Prostate gland (tissue), 2 donors: ENCODE measurements around the gene IL13. TPM values are rescaled to one million over a fixed set of nuclear protein-coding genes. Genes with fewer than 3 reads are reported as not detected.

Experiments used
- DNase-seq: peaks from one replicate; pipeline ENCODE4 v3.0.0-alpha.2; 2019; ENCODE audit warnings: low spot score
- H3K27ac ChIP-seq, 2 donors: fragments of 200-600 bp; sonication (generic); 2 replicates each; pipeline ENCODE4 v1.5.1; 2017 to 2019
- H3K27me3 ChIP-seq: fragments of 200-600 bp; sonication (generic); replicated peaks from 2 replicates; pipeline ENCODE4 v1.5.1; 2019; ENCODE audit not compliant: insufficient read depth
- H3K36me3 ChIP-seq, 2 donors: fragments of 200-600 bp; sonication (generic); 1 replicate in 1 of 2; 2 replicates in 1 of 2; pipeline versions ENCODE4 v1.5.1 to v1.8.1; 2017 to 2019
- H3K4me1 ChIP-seq: fragments of 200-600 bp; sonication (generic); replicated peaks from 2 replicates; pipeline ENCODE4 v1.5.1; 2019
- H3K4me3 ChIP-seq, 2 donors: fragments of 200-600 bp; sonication (generic); 2 replicates each; pipeline ENCODE4 v1.5.1; 2017 to 2019
- H3K9me3 ChIP-seq: fragments of 200-600 bp; sonication (generic); 2 replicates; pipeline ENCODE4 v1.5.1; 2017
- CTCF ChIP-seq, 4 experiments: fragments of 200-600 bp in 2 of 4; fragments of 450-650 bp in 2 of 4; sonication (generic) in 2 of 4; IDR thresholded peaks; 1 replicate in 3 of 4; 2 replicates in 1 of 4; pipeline ENCODE4 v1.5.1; 2016 to 2019; ENCODE audit warnings: antibody characterized with exemption in 4 of 4, mild to moderate bottlenecking in 2 of 4, moderate library complexity in 2 of 4
- POLR2A ChIP-seq: fragments of 450-650 bp; IDR thresholded peaks from one replicate; pipeline ENCODE4 v1.6.1; 2016; ENCODE audit warnings: antibody characterized with exemption, mild to moderate bottlenecking
- POLR2AphosphoS5 ChIP-seq: sonication (generic); formaldehyde crosslinking; IDR thresholded peaks from one replicate; pipeline ENCODE4 v1.6.1; 2017; ENCODE audit warnings: antibody characterized with exemption
- WGBS: methylation state at CpG from one replicate; pipeline ENCODE4 v1.1.5; 2018; 5-methylcytosine and 5-hydroxymethylcytosine counted together
- intact Hi-C: fragments of 100-400 bp; cut with DNase I; formaldehyde crosslinking; loops from one replicate; pipeline ENCODE4 v1.14.2; 2022
- total RNA-seq, 2 donors: library from RNA; depleted of rRNA; stranded (reverse); fragments of >200 nt; gene quantifications; one replicate each; pipeline ENCODE4 v1.1.0, GENCODE V29; 2016

Gene IL13
- total RNA-seq, 2 donors from 2014 or later, result 2.3 TPM; not detected in 1

GRCh38 chr5:132666310-132667123, 8.5 kb downstream of the IL13 start:
- WGBS, result 90% methylated on average over 16 of the region's 16 CpGs
- H3K36me3 ChIP-seq, result no peaks in the 10 kb centered on the region
- H3K9me3 ChIP-seq, result no peaks in the 10 kb centered on the region
- H3K4me1 ChIP-seq, result no peaks in the 10 kb centered on the region
- intact Hi-C loops, result no loop called here
- H3K27me3 ChIP-seq, result no peaks in the 10 kb centered on the region
- no peak overlapping the region for H3K27ac ChIP-seq
- DNase-seq, result no peak
- no peak for TF ChIP-seq CTCF (IDR thresholded peaks at IDR 0.05)
- no peak for TF ChIP-seq POLR2AphosphoS5
- TF ChIP-seq POLR2A, result no peak
- H3K4me3 ChIP-seq, result no peak overlapping the region

GRCh38 chr5:132667309-132667708, 9.3 kb downstream of the IL13 start:
- intact Hi-C loops, result no loop called here
- Histone ChIP-seq H3K4me3 (no peak overlapping the region), H3K27ac (no peak overlapping the region), H3K9me3 (no peaks in the 10 kb centered on the region), H3K27me3 (no peaks in the 10 kb centered on the region), H3K36me3 (no peaks in the 10 kb centered on the region), H3K4me1 (no peaks in the 10 kb centered on the region)
- no peak for DNase-seq
- 90% methylated on average over 10 of the region's 10 CpGs for WGBS
- no peak for TF ChIP-seq POLR2AphosphoS5
- TF ChIP-seq POLR2A, result no peak
- TF ChIP-seq CTCF (IDR thresholded peaks at IDR 0.05), result no peak

GRCh38 chr5:132667761-132668705, 10.1 kb downstream of the IL13 start:
- no peak overlapping the region for H3K4me3 ChIP-seq
- intact Hi-C loops, result no loop called here
- WGBS, result 79% methylated on average over 22 of the region's 22 CpGs
- H3K4me1 ChIP-seq, result no peaks in the 10 kb centered on the region
- H3K36me3 ChIP-seq, result no peaks in the 10 kb centered on the region
- no peak overlapping the region for H3K27ac ChIP-seq
- no peak for DNase-seq
- H3K27me3 ChIP-seq, result no peaks in the 10 kb centered on the region
- no peaks in the 10 kb centered on the region for H3K9me3 ChIP-seq
- TF ChIP-seq CTCF (IDR thresholded peaks at IDR 0.05), result no peak
- TF ChIP-seq POLR2AphosphoS5, result no peak
- TF ChIP-seq POLR2A, result no peak

- no peak overlapping the region for H3K4me3 ChIP-seq
- no peaks in the 10 kb centered on the region for H3K36me3 ChIP-seq
- intact Hi-C loops, result no loop called here
- TF ChIP-seq POLR2AphosphoS5, result no peak
- TF ChIP-seq CTCF (IDR thresholded peaks at IDR 0.05), result no peak
- TF ChIP-seq POLR2A, result no peak
- no peak overlapping the region for H3K27ac ChIP-seq
- H3K9me3 ChIP-seq, result no peaks in the 10 kb centered on the region
- H3K4me1 ChIP-seq, result no peaks in the 10 kb centered on the region
- WGBS, result 92% methylated on average over 14 of the region's 14 CpGs
- no peaks in the 10 kb centered on the region for H3K27me3 ChIP-seq
- DNase-seq, result no peak
Measured at GRCh38 chr5:132668706-132669454, 10.9 kb downstream of the IL13 start.
